T-helper 1 cell treated with Interleukin-12 subunit alpha and Interleukin-12 subunit beta and Interleukin-4 antibody, amounts not matched to agents 30 μg/mL and 1 μg/mL, for 36 hours (primary cell): ENCODE measurements around the gene OR52B6.
A peak's percentile ranks its signal among the peaks of the same experiment; 100 is the strongest.

Experiments
- H3K27ac Mint-ChIP-seq: one replicate; pipeline ENCODE4 v1.8.0; 2021; ENCODE audit warnings: mild to moderate bottlenecking, mixed read lengths
- H3K27me3 Mint-ChIP-seq: one replicate; pipeline ENCODE4 v1.8.0; 2021; ENCODE audit warnings: low read depth, mixed read lengths
- H3K36me3 Mint-ChIP-seq: one replicate; pipeline ENCODE4 v1.8.0; 2021; ENCODE audit warnings: low read depth, mixed read lengths
- H3K4me1 Mint-ChIP-seq: one replicate; pipeline ENCODE4 v1.8.0; 2021; ENCODE audit warnings: low read depth, mixed read lengths
- H3K4me3 Mint-ChIP-seq: one replicate; pipeline ENCODE4 v1.8.0; 2021; ENCODE audit warnings: mild to moderate bottlenecking, moderate library complexity, mixed read lengths
- H3K9me3 Mint-ChIP-seq: one replicate; pipeline ENCODE4 v1.8.0; 2021; ENCODE audit warnings: mixed read lengths

Gene OR52B6

DNA sequence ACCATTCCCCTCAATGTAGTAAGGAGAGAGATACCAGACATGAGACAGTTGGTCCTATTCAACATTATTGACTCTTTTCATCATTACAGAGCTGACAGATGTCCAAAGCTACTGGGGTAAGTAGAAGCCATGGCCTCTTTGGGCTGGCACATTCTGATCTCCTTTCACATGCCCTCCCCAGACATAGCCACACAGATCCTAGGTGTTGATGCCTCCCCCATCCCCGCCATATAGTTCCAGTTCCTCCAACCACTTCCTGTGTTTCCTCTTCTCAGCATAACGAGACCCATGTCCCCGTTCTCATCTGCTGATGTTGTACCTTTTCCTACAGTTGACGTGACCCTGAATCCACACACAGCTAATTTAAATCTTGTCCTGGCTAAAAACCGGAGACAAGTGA, 29.8 kb downstream of the OR52B6 start:
- no peaks in the 10 kb centered on the region for H3K9me3 Mint-ChIP-seq
- H3K4me3 Mint-ChIP-seq, result no peak overlapping the region
- H3K36me3 Mint-ChIP-seq, result no peaks in the 10 kb centered on the region
- H3K27me3 Mint-ChIP-seq, result peaks cover 5% of the 10 kb centered on the region
- H3K27ac Mint-ChIP-seq, result no peak overlapping the region
- H3K4me1 Mint-ChIP-seq, result peaks cover 5% of the 10 kb centered on the region

DNA sequence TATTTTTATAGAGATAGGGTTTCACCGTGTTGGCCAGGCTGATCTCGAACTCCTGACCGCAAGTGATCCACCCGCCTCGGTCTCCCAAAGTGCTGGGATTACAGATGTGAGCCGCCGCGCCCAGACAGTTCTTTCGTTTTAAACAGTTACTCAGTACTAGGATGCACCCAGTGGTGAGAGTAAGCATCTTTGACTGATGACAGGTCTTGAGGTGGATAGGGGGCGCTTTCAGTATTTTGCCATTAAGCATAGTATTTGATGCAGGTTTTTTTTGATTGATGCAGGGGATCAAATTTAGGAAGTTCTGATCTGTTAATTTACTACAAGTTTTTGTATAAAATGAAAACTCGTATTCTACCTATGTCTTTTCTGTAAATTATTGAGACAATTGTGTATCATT, 30.9 kb downstream of the OR52B6 start:
- Mint-ChIP-seq H3K27me3 (peaks cover 5% of the 10 kb centered on the region), H3K4me1 (peaks cover 5% of the 10 kb centered on the region), H3K27ac (no peak overlapping the region), H3K9me3 (no peaks in the 10 kb centered on the region), H3K36me3 (no peaks in the 10 kb centered on the region), H3K4me3 (no peak overlapping the region)

DNA sequence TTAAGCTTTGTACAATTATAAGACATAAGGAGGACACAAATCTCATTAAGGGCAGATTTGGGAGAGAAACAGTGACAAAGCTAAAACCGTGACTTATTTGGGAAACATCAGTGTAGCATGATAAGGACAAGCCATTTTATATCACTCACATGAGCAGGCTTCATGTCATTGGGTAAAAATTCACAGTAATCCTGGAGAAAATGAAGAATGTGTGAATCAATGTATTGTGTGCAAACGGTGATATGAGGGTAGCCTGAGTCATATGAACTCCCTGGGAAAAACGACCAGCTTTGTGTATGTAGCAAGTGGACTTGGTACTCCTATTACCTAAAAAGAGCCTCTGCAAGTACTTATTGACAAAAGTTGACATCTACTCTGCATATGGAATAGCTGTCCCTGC, 38.1 kb downstream of the OR52B6 start:
- Mint-ChIP-seq H3K27me3 (no peaks in the 10 kb centered on the region), H3K27ac (no peak overlapping the region), H3K9me3 (no peaks in the 10 kb centered on the region), H3K36me3 (peaks cover 3% of the 10 kb centered on the region), H3K4me1 (peaks cover 8% of the 10 kb centered on the region), H3K4me3 (no peak overlapping the region)

DNA sequence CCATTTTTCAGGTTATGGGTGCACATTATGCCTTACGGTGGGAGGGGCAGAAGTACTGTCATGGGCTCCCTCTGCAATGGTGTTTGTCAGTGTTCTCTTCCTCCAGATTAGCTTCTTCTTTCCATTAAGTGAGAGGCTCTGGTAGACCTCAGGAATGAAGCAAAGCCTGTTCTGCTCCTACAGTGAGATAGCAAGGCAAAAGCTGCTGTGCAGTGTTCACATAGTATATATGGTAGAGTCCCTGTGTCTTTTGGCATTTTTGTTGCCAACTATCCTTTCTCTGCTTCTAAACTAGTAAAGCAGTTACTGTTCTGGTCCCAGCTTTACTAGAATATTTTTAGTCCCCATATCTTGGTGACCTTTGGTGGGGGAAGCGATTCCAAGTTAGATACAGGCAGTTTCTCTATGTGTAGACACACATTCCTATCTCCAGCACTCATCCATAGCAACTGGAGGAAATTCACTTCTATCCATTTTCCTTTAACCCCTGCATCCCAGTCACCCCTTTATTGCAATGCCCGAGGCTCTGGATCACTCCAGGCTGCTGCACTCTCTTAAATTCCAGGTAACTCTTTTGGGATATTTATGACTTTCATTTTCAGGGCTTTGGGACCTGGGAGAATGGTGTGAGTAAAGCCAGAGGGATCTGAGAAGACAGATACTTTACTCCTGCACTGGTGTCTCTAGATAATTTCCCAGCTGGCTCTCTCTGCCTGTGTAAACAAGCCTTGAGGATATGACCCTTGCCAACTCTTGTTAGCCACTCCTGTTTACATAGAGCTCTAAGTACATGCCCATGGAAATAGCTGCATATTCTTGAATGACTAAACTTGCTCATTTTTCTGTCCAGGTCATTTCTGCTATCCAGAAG, 40.2 kb downstream of the OR52B6 start:
- Mint-ChIP-seq H3K36me3 (peaks cover 3% of the 10 kb centered on the region), H3K9me3 (no peaks in the 10 kb centered on the region), H3K27me3 (no peaks in the 10 kb centered on the region), H3K4me1 (peaks cover 17% of the 10 kb centered on the region), H3K27ac (no peak overlapping the region), H3K4me3 (no peak overlapping the region)

DNA sequence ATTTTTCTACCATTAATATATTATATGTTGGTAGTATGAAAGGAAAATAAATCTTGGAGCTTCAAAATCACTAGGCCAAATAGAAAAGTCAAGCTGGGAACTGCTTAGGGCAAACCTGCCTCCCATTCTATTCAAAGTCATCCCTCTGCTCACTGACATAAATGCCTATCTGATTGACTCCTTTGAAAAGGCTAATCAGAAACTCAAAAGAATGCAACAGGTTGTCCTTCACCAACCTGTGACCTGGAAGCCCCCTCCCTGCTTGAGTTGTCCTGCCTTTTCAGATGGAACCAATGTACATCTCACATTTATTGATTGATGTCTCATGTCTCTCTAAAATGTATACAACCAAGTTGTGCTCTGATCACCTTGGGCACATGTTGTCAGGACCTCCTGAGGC, 40.9 kb downstream of the OR52B6 start:
- Mint-ChIP-seq H3K9me3 (no peaks in the 10 kb centered on the region), H3K4me3 (no peak overlapping the region), H3K36me3 (peaks cover 3% of the 10 kb centered on the region), H3K27ac (no peak overlapping the region), H3K27me3 (no peaks in the 10 kb centered on the region), H3K4me1 (peaks cover 24% of the 10 kb centered on the region)

DNA sequence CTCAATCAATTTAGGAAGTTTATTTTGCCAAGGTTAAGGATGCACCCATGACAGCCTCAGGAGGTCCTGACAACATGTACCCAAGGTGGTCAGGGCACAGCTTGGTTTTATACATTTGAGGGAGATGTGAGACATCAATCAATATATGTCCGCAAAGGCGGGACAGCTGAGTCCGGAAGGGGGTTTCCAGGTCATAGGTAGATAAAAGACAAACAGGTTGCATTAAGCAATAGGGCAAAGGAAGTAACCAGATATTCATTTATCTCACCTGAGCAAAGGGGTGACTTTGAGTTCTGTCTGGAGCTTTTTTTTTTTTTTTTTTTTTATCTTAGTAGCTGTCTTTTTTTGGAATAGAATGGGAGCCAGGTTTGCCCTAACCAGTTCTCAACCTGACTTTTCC, 42.1 kb downstream of the OR52B6 start:
- no peak overlapping the region for H3K27ac Mint-ChIP-seq
- H3K4me3 Mint-ChIP-seq, result peak overlapping the region; percentile 41

DNA sequence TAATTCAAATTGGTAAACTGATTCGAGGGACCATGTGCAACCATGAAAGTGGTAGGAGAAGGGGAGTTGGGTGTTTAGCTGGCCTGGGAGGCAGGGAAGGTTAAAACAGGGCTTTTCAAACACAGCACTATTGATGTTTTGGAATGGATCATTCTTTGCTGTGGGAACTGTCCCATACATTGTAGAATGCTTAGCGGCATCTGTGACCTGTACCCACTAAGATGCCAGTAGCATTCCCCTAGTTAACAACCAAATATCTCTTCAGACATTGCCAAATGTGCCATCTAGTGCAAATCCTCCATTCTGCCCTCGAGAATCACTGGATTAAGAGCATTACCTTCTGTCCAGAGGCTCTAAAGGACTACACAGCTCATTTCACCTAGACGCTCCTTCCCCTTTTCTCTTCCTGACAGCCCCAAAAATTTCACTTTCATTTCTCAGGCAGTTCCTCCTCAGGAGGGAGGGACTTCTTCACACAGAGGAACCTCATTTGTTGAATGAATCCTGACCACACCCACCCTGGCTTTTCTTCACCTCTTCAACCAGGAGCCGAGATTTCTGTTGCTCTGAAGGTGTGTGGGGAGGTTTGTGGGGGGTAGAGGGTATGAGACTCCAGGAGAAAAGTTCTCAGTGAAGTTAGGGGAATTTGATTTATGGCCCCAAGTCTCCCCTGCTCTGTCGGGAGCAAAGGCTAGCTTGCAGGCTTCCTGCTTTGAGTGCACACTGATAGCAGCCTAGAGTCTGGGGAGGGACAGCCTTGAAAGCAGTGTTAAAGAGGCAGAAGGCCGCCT, 44.0 kb downstream of the OR52B6 start, which contains the start of gene TRIM34:
Gene TRIM34, plus strand, starts transcription at position 513 of the 791 bp plus-strand sequence. CDS start 7,331 bp downstream, outside the sequence.
- Mint-ChIP-seq H3K27ac (peak within 1 kb of the TSS; percentile 64), H3K36me3 (peaks cover 7% of the 10 kb centered on the region), H3K4me1 (peaks cover 38% of the 10 kb centered on the region), H3K27me3 (no peaks in the 10 kb centered on the region), H3K4me3 (peak within 1 kb of the TSS; percentile 92), H3K9me3 (no peaks in the 10 kb centered on the region)

More for the DNA sequence above, 42.1 kb downstream of the OR52B6 start:
- peaks cover 35% of the 10 kb centered on the region for H3K4me1 Mint-ChIP-seq
- peaks cover 3% of the 10 kb centered on the region for H3K36me3 Mint-ChIP-seq
- no peaks in the 10 kb centered on the region for H3K27me3 Mint-ChIP-seq
- no peaks in the 10 kb centered on the region for H3K9me3 Mint-ChIP-seq

DNA sequence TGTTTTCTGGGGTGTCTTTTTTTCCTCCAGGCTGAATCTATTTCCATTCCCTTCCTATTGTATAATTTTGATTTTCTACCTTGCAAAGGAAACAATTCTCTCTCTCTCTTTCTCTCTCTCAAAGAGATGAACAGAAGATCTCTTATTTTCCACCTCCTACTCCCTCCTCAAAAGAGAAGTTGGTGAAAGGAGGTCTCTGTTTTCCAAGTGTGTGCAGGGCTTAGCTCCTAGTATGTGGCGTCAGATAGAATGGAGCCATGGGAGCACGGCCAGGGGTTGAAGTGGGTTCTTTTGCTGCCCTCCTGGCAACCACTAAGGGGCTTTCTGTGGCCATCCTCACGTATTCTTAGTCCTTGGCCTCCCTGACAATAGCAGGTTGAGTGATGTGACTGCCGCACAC, 44.6 kb downstream of the OR52B6 start:
- peaks cover 38% of the 10 kb centered on the region for H3K4me1 Mint-ChIP-seq
- peak overlapping the region; percentile 14 for H3K27ac Mint-ChIP-seq
- H3K9me3 Mint-ChIP-seq, result no peaks in the 10 kb centered on the region

DNA sequence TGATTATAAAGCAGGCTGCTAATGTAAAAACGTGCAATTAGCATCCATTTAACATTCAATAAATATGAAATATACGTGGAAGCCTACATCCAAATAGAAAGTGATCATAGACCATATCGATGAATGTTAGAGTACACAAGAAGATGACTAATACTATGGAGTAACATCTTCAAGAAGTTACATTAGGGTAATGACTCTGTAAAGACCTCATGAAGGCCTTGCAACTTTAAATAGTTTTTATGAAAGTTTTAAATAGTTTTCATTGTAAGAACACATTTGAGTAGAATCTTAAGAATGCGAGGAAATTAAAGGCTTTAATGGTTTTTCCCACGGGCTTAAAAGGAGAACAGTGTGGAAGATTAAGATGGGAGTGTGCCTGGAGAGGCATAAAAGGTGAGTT, 45.5 kb downstream of the OR52B6 start:
- Mint-ChIP-seq H3K36me3 (peaks cover 3% of the 10 kb centered on the region), H3K4me3 (peak overlapping the region; percentile 92), H3K27ac (no peak overlapping the region), H3K27me3 (no peaks in the 10 kb centered on the region), H3K9me3 (no peaks in the 10 kb centered on the region), H3K4me1 (peaks cover 36% of the 10 kb centered on the region)

More for the DNA sequence above, 44.6 kb downstream of the OR52B6 start:
- Mint-ChIP-seq H3K4me3 (peak overlapping the region; percentile 92), H3K36me3 (peaks cover 7% of the 10 kb centered on the region), H3K27me3 (no peaks in the 10 kb centered on the region)

DNA sequence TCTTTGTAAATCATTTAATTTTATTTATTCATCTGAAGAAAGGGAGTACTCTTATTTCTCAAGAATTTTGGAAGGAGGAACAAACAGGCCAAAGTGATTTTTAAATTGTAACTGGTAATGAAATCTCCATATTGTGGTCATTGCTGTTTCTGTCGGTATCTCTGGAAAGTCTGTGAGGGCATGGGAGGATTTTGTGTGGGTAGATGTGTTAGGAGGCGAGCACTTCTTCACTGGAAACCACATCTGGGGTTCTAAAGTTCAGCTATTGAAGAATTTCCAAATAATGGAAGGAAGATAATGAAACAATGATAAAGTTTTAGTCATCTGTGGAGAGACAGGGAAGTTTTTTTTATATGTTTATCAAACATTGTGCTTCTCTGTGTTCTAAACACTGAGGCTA, 50.7 kb downstream of the OR52B6 start:
- Mint-ChIP-seq H3K4me1 (peaks cover 19% of the 10 kb centered on the region), H3K27ac (no peak overlapping the region), H3K27me3 (no peaks in the 10 kb centered on the region), H3K4me3 (no peak overlapping the region), H3K36me3 (peaks cover 22% of the 10 kb centered on the region), H3K9me3 (no peaks in the 10 kb centered on the region)
